GM12873 (cell line): ENCODE results near the gene KCNQ1.

Source experiments
- TF ChIP-seq, protein P1 (sequence below): IDR thresholded peaks from 2 replicates; pipeline ENCODE4 v1.5.1; 2012; ENCODE audit warnings: low read depth, mild to moderate bottlenecking, moderate library complexity, low read length, control low read depth; ENCODE audit not compliant: insufficient read depth; ENCODE audit errors: missing control alignments

Gene KCNQ1

DNA sequence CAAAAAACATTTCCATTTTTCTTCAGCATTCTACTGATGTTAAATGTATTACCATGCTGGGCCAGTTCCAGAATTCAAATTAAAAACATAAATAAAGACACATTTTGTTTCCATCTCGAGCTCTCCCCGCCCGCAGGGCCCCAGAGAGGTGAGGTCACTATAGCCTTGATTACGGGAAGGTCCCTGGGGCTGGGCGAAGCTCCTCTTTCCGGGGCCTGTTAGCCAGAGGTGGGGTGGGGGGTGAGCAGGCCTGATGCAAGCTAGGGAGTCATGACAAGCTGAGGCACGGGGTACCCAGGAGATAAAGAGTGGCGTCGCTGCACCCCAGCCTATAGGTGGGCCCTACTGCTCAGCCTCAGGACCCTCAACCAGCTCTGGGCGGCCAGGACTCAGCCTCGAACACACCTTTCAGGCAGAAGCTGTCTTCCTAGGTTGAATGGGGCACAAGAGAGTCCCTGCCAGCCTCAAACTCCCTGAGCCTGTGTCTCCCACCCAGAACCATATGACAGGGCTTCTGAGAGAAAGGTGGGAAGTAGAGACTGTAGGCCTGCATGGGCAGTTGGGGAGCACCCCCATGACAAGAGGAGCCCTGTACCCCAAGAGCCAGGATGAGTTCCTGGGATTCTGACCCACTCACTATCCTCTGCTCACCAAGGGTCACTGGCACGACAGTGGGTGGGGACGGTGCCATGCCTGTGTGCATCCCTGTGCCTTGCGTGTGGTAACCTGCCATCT lies 220.2 kb downstream of the KCNQ1 start:
- TF ChIP-seq, protein P1, sequence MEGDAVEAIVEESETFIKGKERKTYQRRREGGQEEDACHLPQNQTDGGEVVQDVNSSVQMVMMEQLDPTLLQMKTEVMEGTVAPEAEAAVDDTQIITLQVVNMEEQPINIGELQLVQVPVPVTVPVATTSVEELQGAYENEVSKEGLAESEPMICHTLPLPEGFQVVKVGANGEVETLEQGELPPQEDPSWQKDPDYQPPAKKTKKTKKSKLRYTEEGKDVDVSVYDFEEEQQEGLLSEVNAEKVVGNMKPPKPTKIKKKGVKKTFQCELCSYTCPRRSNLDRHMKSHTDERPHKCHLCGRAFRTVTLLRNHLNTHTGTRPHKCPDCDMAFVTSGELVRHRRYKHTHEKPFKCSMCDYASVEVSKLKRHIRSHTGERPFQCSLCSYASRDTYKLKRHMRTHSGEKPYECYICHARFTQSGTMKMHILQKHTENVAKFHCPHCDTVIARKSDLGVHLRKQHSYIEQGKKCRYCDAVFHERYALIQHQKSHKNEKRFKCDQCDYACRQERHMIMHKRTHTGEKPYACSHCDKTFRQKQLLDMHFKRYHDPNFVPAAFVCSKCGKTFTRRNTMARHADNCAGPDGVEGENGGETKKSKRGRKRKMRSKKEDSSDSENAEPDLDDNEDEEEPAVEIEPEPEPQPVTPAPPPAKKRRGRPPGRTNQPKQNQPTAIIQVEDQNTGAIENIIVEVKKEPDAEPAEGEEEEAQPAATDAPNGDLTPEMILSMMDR, result no peak

DNA sequence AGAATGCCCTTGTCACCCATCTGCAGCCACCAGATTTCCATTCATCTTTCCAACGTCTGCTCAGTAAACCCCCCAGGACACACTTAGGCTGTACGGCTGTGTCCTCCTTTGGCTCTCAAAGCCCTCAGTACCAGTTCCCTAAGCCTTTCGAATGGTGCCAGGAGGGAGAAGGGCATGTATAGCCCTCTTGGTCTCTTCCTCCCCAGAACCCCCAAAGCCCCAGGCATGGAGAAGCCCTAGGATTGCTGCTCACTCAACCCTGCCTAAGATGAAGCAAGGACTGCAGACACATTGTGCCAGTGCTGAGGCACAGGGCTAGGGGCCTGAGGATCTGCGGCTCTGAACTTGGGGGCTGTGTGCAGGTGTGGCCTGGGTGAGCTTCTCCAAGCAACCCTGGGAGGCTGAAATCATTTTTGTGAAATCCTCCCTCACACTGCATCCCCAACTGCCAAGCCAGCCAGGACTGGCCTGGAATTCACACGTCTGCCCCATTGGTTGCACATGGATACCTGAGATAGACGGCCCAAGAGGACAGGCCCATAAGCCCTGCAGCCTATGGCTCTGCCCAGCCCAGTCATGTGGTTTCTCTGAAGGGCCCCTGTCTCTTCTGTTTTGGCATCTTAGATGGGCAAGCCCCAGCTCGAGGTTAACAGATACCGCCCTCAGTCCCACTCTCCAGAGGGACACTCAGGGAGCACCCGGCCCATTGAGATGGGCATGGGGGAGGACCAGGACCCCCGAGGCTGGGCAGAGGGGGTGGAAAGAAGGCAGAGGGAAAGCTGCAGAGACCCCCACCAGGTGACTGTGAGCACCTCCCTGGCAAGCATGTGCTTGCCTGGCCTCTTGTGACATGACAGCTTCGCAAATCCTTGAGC lies 221.0 kb downstream of the KCNQ1 start:
- TF ChIP-seq, protein P1, result no peak

DNA sequence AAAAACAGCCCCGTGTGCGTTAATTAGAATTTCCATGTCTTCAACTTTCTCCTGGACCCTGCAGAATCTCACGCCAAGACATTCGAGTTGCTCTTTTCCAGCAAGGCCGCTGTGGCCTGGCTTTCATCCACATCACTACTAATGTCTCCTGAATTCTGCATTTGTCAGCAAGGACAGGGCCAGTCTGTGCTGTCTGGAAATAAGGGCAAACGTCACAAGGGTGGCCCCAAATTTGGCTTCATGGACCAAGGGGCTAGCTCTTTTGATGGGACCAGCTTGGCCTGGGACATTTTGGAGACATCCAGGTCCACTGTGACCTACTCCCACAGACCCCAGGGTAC lies 221.6 kb downstream of the KCNQ1 start:
- TF ChIP-seq, protein P1, result no peak

DNA sequence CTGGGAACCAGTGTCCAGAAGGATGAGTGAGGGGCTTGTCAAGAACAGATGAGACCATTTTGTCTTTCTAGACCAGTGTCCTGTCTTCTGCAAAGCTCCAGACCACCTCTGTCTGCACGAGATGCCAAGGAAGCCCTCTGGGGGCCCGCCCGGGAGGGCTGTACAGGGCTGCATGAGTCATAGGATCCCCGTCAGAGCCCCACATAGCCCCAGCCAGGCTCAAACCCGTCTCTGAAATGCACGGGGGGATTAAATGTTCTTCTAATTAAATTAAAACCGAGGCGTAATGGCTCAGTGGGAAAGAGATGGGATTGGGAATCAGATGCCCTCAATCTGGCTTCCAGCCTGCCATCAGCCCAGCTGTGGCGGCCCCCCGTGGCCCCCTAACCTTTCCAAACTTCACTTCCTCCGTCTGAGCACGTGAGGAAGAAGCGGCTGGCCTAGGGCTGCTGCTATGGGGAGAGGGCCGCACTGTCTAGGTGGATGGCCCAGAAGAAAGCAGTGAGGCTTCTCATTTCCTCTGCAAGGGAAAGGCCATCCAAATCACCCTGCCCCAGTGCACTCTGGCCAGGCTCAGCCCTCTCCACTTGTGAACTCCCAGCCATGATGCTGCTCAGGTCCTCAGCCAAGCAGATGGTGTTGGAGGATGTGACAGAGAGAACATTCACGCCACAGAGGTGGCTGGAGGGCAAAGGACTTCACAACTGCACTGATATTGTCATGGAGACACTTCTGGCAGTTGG lies 222.2 kb downstream of the KCNQ1 start:
- TF ChIP-seq, protein P1, result no peak

DNA sequence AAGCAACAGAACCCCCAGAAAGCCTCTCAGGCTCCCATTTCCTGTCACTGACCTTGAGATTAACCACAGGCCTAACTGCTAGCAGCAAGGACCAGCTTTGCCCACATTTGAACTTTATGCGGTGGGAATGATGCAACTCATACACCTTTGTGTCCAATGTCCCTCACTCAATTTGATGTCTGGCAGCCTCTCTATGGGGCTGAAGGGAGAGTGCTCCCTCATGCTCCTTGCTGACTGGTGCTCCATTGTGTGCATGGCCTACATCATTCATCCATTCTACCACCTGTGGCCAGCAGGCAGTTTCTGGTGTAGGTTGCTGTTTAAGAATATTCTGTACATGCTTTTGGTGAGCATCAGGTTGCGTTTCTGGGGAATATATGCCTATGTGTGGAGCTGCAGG lies 223.1 kb downstream of the KCNQ1 start:
- TF ChIP-seq, protein P1, result no peak

DNA sequence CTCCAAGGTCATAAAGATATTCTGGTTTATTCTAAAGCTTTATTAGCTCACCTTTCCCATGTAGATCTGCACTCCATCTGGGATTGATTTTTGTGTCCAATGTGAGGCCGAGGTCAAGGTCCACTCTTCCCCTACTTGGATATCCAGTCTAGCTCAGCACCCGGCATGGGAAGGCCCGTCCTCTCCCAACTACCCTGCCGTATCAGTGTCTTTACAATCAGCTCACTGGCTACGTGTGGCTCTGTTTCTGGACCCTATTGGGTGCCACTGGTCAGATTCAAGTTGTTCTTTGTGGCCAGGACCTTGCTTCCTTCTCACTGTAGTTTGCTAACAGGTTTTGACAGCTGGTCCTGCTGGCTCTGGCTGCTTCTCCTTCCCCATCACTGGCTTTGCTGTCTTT lies 224.1 kb downstream of the KCNQ1 start:
- TF ChIP-seq, protein P1, result no peak

DNA sequence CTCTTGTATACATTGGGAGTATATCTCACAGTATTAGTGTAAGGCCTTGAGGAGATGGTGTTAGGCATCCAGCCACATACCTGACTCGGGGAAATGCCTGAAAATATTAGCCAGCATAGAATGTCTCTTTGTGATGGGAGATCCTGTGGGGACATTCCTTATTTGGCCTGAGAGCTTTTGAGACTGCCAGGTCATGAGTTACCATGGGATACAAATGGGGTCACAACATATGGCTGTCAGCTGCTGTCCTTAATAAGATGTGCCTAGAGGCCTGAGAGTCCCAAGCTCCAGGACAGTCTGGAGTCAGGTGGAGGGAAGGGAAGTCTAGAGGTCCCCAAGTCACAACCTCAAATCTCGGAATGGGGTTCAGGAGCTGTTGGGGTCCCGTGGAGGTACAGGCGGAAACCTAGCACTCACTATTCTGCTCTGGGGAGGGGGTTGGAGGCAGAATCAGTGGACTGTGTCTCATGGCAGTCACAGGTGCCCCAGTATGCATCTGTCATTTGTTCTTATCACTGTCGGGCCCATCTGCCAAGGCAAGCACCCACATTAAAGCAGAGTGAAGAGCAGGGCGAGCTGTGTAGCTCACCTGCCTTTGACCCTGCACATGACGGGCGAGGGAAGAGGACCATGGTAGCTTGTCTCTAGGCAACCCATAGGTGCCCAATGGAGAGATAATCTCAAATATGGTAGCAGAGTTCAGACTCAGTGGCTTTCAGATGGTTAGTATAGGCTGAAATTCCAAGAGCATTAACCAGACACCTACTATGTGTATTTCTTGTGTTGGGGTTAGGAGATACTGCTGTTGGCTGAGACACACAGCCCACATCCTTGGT lies 225.0 kb downstream of the KCNQ1 start:
- TF ChIP-seq, protein P1, result no peak
